ENCODE measurements around the gene DENND1A.

The DENND1A gene

DNA sequence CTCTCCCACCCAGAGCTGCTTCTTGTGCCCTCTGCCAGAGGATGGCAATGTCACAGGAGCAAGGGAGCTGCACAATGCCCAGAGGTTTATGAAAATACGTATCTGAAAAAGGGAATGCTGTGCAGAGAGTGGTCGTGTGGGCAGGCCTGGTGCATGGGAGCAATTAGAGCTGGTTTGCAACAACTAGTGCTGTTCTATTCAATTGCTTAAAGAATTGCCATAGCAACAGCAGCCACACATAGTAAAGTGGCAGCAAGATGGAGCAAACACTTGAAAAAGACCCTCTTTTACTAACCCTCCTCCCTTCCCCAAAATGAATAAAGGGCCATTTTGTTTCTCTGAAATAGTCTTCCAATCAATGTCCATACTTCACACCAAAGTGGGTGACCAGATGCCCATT, 407.7 kb downstream of the DENND1A start:
- DNase-seq: peak in 1 of 42 donors; percentile 5
- intact Hi-C loops (cut with DNase I): no loop called here

DNA sequence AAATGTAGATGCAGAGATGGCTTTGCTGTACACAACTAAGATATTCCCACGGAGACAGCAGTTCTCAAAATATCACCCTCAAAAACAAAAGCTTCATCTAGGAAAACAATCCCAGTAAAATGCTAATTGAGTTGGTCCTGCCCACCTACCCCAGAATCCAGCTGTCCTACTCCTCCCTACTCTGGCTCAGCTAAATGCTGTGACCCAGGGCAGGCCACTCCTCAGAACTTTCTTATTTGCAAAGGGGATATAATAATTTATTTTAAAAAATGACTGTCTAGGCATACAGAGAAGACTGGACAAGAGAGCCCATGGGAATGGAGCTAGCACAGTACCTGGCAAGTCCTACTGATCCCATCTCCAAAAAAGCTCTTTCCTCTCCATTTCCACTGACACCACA, 411.6 kb downstream of the DENND1A start:
- intact Hi-C loops (cut with DNase I): no loop called here
- no peak for DNase-seq

DNA sequence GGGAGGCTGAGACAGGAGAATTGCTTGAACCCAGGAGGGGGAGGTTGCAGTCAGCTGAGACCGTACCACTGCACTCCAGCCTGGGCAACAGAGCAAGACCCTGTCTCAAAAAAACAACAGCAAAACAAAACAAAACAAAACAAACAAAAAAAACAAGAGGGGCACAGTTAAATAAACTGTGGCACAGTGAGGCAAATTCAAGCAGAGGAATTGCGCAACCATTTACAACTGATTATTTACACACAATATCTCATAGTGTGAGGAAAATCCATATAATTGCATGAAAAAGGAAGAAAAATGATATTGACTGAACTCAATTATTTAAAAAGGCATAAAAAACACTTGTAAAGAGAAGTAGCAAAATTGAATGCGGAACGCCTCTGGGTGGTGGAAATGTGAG, 412.4 kb downstream of the DENND1A start:
- DNase-seq: no peak
- intact Hi-C loops (cut with DNase I): no loop called here

DNA sequence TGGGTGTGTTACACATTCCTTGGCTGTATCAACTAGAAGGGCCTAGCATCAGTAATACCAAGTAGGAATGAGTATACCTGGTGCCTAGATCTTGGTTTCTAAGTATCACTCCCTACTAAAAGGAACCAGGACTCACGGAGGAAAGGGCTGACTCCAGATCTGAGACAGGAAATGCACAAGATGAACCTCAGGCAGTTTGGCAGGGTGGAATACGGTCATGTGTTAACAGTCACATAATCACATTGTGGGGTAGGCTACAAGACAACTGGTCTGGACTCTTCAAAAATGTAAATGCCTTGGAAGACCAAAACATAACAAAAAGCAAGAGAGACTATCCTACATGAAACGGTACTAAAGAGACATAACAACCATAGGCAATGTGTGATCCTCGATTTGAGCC, 415.2 kb downstream of the DENND1A start:
- intact Hi-C loops (cut with DNase I): no loop called here
- no peak for DNase-seq

DNA sequence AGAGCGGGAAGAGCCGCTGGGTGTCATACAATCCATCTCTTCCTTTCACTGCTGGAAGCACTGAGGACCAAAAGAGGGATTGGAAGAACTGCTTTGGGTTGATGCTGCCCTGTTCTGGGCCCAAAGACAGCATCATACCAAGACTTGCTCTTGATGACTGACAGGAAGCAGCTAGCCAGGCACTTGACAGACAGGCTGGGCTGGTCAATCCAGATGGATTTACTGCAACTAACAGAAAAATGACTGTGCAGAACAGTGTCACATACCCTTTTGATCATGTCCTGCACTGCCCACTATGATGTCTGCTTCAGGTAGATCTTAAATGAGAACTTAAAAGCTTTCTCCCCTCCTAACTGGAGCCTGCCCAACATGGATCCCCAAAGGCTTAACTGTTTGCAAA, 416.4 kb downstream of the DENND1A start:
- intact Hi-C loops (cut with DNase I): no loop called here
- no peak for DNase-seq

DNA sequence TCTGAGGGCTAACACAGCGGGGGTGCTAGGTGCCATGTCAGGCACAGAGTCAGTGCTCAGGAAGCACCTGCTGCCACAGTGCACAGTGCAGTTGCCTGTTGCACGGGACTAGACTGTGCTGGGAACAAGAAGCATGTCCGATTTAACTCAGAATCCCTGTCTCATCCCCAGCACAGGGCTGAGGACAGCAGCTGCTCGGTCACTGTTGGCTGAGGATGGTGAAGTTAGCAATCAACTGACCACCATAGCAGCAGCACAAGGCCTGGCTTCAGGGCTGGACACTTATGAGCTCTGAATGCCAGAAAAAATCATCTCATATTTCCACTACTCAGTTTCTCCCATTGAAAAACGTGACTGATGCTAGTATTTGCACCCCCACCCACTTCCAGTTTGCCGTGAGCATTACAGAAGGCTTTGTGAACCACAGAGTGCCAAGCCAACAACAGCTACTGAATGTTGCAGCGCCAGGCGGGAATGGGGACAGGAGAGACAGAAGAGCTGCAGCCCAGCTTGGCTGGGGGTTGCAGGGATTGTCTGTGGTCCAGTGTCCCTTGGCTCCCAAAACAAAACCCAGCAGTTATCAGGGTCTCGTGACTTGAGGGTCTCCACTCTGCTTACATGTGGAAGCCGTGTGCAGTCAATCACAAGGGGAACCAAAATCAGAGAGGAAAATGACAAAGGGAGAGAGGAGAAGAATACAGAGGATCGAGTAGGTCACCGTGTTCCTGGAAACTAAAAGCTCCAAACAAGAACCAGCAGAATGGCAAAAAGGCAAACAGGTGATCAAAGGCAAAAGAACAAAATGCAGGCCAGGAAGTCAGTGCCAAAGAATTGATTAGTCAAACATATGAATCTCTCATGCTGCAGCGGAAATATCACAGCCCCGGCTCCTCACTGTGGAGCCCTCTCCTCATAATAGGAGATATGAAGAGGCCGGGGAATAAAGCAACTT, 418.3 kb downstream of the DENND1A start:
- peak in 19 of 42 donors; percentile 8 to 51 (median 24) for DNase-seq
- intact Hi-C loops (cut with DNase I): no loop called here

DNA sequence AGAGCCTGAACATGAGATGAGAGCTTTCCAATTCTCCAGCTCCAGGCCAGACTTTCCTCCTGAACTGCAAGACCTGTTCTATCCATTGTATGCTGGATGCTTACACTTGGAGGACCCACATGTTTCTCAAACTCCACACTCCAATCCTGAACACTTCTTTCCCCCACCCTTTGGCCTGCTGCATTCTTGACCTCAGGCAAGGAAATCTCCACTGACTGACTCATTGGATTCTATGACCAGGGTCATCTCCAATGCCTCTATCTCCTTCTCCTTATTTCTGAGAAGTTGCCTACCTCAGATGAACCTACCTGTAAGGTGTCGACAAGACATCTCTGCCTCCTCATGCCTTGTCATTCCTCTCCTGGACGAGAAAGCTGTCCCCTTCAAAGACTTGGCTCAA, 420.3 kb downstream of the DENND1A start:
- no peak for DNase-seq
- intact Hi-C loops (cut with DNase I): no loop called here

DNA sequence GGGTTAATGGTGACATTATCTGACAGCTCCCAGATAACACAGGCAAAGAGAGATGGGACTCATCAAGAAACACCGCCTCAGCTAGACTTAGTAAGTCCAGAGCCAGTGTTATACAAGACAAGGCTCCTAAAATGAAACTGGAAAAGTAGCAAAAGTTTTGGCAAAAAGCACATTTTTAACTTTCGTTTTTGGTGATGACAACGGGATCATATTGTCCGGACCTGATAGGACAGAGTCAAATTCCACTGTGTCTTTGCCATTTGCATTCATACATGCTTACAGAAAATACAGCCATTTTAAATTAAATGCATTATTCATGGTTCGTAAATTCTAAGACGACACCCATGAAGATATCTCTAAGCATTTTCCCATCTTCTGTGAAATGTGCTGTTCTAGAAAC, 421.9 kb downstream of the DENND1A start:
- no peak for DNase-seq
- intact Hi-C loops (cut with DNase I): no loop called here

DNA sequence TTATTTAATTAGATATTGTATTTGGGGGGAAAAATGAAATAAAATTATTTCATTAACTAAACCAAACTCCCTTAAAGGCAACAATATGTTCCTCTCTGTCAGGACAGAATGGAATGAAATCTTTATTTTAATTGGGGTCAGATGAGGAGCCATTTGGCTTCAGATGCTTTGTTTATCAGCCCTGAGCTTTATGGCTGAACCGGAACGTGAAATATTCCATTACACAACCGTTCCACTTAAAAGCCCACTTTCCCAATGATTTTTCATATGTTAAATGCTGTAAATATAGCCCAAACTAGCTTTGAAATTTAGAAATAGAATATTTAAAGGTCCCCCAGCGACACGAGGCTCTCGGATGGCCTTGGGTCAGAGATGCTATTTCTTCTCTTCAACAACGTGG, 424.4 kb downstream of the DENND1A start:
- DNase-seq: no peak

DNA sequence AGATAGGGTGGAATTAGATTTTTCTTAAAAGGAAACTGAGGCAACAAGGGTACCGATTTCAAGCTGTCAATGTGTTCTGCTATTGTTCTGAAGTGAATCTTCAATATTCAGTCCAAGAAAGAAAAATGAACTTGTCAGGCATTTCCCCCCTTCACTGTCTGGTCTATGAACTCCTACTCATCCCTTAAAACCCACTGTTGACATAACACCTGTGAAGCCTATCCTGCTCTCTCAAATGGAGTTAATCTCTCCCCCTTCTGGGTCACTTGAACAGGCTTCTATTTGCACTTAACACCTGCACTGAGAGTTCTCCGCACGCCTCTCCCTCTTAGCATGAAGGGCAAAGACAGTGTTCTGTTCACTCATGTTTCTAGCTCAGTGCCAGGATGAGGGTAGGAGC, 429.6 kb downstream of the DENND1A start:
- DNase-seq: no peak
- intact Hi-C loops (cut with DNase I): no loop called here

More for the DNA sequence above, 424.4 kb downstream of the DENND1A start:
- intact Hi-C loops (cut with DNase I): no loop called here

DNA sequence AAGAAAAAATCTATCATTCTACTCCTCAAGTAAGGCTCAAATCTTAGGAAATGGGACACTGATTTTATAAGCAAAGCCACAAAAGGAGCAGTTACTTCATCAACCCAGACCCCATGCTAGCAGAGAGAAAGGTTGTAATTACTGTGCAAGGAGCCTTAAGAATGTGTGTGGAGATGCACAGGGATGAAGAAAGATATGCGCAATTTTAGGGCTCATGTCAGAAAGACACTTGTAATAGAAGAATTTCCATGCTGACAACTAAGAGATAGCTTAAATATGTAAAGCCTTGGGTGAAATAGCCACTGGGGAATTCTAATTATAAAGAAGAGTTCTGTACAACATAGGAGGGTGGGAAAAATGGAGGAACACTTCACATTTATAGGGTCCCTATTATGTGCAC, 432.1 kb downstream of the DENND1A start:
- intact Hi-C loops (cut with DNase I): no loop called here
- no peak for DNase-seq

DNA sequence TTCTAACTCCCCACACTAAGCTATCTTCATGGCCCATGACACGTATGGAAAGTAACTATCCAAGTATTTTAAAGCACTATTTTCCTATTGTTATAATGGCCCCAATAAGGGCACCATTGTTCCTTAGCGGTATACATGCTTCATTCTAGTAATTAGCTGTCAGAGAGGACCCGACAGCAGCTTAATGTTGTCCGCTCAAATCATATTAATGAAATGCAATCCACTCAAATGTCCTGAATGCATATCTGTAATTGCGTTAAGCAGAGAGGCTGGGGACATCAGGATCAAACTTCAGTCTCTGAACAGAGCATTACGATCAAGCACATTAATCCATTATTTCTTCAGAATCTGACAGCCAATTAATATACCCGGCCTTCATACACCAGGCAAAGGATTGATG, 434.2 kb downstream of the DENND1A start:
- intact Hi-C loops (cut with DNase I): no loop called here
- DNase-seq: no peak

DNA sequence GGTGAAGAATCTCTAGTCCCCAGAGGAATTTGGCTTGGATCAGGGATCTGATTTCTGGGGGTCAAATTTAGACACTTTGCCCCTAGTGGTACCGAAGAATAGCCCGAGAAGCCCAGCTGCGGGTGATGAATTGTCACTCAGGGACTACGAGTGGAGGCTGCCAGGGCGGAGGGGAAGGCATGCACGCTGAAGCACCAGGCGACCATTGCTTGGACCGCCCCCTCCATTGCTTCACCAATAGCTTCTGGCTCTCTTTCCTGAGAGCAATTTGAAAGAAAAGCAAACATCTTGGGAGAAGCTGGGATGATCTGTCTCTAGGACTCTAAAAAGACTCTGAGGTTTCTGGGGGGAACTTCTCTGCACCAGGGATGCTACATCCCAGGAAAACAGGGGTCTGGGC, 436.3 kb downstream of the DENND1A start:
- no peak for DNase-seq

DNA sequence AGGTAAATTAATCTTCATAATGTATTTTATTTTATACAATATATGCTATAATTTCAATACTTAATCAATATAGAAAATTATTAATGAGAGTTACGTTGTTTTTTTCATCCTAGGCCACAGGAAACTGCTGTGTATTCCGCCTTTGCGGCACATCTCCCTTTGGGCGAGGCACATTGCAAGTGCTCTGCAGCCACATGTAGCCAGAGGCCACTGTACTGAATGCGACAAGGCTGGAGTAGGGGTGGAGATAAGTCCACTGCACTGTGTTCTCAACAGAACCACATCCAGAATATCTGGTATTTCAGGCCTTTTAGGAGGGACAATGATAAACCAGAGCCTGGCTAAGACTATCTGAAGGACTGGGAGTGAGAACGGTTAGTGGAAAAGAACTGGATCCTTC, 439.2 kb downstream of the DENND1A start:
- DNase-seq: no peak
- intact Hi-C loops (cut with DNase I): no loop called here

More for the DNA sequence above, 436.3 kb downstream of the DENND1A start:
- intact Hi-C loops (cut with DNase I): no loop called here

DNA sequence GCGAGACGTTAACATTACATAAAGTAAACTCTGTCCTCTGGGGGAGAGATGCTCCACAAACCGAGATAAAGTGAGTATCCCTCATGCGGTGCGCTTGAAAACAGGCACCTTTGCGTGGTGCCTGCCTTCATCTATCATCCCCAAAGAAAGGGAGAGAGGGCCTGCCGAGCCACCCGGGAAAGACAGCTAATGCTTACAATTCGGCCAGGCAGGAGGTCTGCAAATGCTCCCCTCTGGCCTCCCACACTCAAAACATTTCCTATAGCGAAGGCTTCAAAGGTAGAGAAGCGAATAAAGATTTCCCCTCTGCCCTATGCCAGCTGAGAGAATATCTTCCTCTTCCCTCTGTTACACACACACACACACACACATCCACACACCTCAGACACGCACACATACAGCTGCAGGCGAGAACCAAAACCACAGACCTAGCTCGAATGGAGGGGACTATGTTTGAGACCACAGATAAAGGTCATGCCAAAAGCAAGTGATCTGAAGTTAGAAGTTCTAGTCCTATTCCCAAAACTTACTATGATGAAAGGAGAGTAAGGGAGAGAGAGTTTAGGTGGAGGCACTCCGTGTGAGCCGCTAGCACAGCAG, 441.1 kb downstream of the DENND1A start:
- DNase-seq: no peak
- intact Hi-C loops (cut with DNase I): no loop called here

DNA sequence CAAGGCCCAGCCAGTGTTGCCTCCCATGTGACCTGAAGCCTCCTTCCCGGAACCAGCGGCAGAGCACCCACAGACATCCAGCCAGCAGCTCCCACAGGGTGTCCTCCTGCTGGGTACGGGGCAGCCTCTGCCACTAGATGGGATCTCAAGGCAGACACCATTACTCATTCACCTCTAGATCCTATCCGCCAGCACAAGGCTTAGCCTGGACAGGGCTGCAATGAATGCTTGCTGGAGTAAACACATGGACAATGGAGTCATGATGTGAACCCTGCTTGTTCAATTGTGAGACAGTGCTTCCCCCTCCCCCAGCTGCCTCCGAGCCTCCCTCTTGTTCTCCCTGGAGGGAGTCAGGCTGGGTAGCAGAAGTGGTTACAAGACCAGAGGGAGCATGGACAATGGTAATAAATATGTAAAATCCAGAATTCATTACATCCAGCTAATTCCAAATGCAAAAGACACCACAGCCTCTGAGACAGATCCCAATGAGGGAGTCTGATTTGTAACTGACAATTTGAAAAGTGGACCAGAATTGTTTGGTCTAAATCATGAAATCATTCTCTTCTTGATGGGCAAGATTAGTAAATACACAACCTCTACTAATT, 441.9 kb downstream of the DENND1A start:
- intact Hi-C loops (cut with DNase I): no loop called here
- peak in 21 of 42 donors; percentile 5 to 65 (median 35) for DNase-seq

DNA sequence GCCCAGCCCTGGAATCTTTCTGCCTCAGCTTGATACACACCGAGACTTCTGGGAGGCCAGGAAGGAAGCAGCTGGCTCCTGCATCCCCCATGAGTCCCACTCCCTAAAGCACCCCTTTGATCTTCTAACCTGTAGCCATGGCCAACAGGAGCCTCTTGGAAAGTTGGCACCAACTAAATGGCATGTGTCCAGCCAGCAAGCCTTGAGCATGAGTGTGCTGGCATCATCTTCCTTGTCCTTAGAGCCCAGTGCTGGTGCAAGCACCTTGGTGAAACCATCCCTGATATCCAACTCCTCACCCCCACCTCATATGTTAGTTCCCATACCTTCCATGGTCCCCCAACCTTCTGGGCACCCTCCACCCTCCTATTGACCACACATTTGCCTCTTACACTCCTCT, 443.5 kb downstream of the DENND1A start:
- DNase-seq: no peak
- intact Hi-C loops (cut with DNase I): no loop called here

DNA sequence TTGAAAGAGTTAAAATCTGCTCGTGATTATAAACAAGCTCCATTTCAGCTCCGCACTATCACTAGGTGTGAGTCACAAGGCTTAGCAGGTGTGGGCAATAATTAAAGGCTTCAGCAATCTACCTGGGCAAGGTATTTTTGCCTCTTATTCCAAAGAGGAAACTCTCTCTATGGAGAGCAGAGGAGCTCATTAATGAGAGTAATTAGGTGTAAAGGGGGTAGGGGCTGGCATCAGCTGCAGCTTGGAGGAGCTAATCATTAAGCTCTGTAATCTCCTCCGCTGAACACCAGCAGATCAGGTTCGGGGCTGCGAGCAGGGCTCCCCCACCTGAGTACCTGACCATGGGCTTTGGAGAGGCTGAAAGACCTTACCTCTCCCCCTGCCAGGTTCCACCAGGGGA, 444.7 kb downstream of the DENND1A start:
- no peak for DNase-seq
- intact Hi-C loops (cut with DNase I): no loop called here

DNA sequence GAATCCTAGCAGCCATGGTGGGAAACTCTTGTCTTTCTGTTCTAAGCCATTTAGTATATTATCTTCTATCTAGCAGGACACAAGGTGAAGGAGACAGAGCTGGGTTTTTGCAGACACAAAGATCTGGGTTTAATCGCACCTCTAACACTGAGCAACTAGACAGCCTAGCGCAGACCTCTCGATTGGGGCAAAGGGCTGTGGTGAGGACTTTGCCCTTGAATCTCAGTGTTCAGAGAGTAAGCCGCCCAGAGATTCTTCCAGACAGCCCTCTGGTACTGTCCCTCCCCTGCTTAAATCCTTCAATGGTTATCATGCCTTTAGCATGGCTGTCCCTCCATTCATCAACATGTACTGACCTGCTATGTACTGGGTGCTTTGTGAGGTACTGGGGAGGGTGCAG, 445.8 kb downstream of the DENND1A start:
- no peak for DNase-seq
- intact Hi-C loops (cut with DNase I): no loop called here

DNA sequence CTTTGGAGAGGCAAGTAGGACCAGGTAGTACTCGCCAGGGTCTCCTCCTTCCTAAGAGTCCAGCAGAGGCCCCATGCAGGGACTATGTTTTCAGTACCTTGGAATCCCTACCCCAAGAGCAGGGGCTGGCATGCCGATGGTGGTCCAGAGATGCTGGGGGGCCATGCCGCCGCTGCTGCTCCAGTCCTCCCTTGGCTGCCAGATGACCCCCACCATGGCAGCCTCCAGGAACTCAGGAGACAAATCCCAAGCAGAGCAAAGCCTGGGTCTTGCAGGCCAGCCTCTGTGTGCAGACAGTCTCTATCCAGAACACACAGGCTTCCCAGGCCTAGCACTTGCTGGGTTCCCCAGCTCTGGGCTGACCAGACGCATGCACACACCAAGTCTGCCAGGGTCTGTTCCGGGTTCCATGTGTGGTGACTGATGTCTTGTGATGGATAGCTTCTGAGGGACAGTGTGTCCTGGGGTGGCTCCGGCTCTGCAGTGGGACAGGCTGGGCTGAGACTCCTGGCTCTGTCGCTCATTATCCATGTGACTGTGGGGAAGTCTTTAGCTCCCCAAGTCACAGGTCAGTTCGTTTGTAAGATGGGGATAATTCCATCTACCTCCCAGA, 446.6 kb downstream of the DENND1A start:
- DNase-seq: no peak
- intact Hi-C loops (cut with DNase I): no loop called here

Measured in head of caudate nucleus (tissue), 42 donors.